Gastroesophageal sphincter (tissue), 3 donors: ENCODE measurements around the gene ATAD2B.

ENCODE experiments used
- POLR2A ChIP-seq, 2 donors: fragments of 450-650 bp; IDR thresholded peaks; one replicate each; pipeline ENCODE4 v1.6.1; 2017; ENCODE audit warnings: antibody characterized with exemption in 2 of 2, mild to moderate bottlenecking in 2 of 2, moderate library complexity in 1 of 2
- TF ChIP-seq, protein P1 (sequence below), 4 experiments: fragments of 200-600 bp in 2 of 4; fragments of 450-650 bp in 2 of 4; sonication (generic) in 1 of 4; IDR thresholded peaks; one replicate each; pipeline ENCODE4 v1.5.1; 2017 to 2019; ENCODE audit warnings: antibody characterized with exemption in 4 of 4, mild to moderate bottlenecking in 2 of 4, moderate library complexity in 2 of 4

DNA sequence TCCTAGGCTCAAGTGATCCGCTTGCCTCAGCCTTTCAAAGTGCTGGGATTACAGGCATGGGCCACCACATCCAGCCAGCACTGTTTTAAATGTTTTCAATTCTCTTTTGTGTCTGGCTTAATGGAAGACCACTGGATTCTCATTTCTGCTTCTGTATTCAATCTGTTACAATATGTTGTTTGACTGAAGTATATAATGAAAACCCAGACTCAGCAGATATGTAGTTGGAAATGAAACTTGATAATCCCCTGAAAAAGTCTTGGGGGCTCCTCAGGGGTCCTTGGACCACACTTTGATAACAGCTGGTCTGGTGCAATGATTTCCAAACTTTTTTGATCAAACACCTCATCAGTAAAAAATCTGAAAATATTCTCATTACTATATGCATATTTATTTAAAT, 132.7 kb downstream of the ATAD2B start:
- TF ChIP-seq POLR2A (IDR thresholded peaks at IDR 0.05) = no peak
- TF ChIP-seq, protein P1, sequence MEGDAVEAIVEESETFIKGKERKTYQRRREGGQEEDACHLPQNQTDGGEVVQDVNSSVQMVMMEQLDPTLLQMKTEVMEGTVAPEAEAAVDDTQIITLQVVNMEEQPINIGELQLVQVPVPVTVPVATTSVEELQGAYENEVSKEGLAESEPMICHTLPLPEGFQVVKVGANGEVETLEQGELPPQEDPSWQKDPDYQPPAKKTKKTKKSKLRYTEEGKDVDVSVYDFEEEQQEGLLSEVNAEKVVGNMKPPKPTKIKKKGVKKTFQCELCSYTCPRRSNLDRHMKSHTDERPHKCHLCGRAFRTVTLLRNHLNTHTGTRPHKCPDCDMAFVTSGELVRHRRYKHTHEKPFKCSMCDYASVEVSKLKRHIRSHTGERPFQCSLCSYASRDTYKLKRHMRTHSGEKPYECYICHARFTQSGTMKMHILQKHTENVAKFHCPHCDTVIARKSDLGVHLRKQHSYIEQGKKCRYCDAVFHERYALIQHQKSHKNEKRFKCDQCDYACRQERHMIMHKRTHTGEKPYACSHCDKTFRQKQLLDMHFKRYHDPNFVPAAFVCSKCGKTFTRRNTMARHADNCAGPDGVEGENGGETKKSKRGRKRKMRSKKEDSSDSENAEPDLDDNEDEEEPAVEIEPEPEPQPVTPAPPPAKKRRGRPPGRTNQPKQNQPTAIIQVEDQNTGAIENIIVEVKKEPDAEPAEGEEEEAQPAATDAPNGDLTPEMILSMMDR (IDR thresholded peaks at IDR 0.05) = no peak
